Measurements from ENCODE around the gene LDOC1. TPM values are rescaled to one million over a fixed set of nuclear protein-coding genes. Genes with fewer than 3 reads are reported as not detected.

LDOC1 gene
- total RNA-seq, 2 donors from 2014 or later, result 17.8 to 24.3 TPM

- no peak for TF ChIP-seq POLR2A (IDR thresholded peaks at IDR 0.05)
- TF ChIP-seq POLR2AphosphoS5 (IDR thresholded peaks at IDR 0.05), result no peak
- TF ChIP-seq CTCF (IDR thresholded peaks at IDR 0.05), result no peak
Observed at GRCh38 chrX:141127146-141127545, 49.8 kb downstream of the LDOC1 start.

More at GRCh38 chrX:141127146-141127545, 49.8 kb downstream of the LDOC1 start:
- intact Hi-C loops (cut with DNase I), result no loop called here
- Histone ChIP-seq H3K4me1 (replicated peaks) (no peaks in the 10 kb centered on the region), H3K36me3 (no peaks in the 10 kb centered on the region), H3K27me3 (replicated peaks; ENCODE audit: insufficient read depth) (no peaks in the 10 kb centered on the region), H3K4me3 (no peak overlapping the region), H3K27ac (no peak overlapping the region), H3K9me3 (no peaks in the 10 kb centered on the region)
- no peak for DNase-seq (ENCODE audit: low spot score)
- WGBS, result 100% methylated on average over 2 of the region's 2 CpGs

Other genes with a start within 250 kb of the LDOC1 start
- 1 to 10 TPM in 1 of 2 donors, not detected in 1; 9.8 TPM for gene SPANXB1, start 174.5 kb downstream of the LDOC1 start, total RNA-seq
- gene SPANXC, start 65.4 kb upstream of the LDOC1 start, total RNA-seq, result not detected